ENCODE data around the gene NRAP. TPM values are rescaled to one million over a fixed set of nuclear protein-coding genes. Genes with fewer than 3 reads are reported as not detected.

The NRAP gene
- polyA plus RNA-seq, 1 donor from 2014 or later, result not detected

GRCh38 chr10:113689057-113689456 is 25.2 kb upstream of the NRAP start (continued):
- no peak for TF ChIP-seq EZH2 (IDR thresholded peaks at IDR 0.05; ENCODE audit: borderline replicate concordance, insufficient read depth, low read length, poor library complexity, severe bottlenecking)
- TF ChIP-seq EP300 (conservative IDR thresholded peaks at IDR 0.05; ENCODE audit: poor library complexity, severe bottlenecking), result no peak

GRCh38 chr10:113687037-113687436 is 23.2 kb upstream of the NRAP start:
- Histone ChIP-seq H3K4me2 (ENCODE audit: low read length) (no peak overlapping the region), H3K9me3 (ENCODE audit: low read length) (no peaks in the 10 kb centered on the region), H3K9ac (ENCODE audit: low read length) (no peak overlapping the region), H2AFZ (ENCODE audit: low read depth, low read length) (no peak overlapping the region), H3K27ac (ENCODE audit: low read length) (no peak overlapping the region), H3K36me3 (ENCODE audit: insufficient read depth, low read length) (no peaks in the 10 kb centered on the region), H3K4me3 (ENCODE audit: low read length) (no peak overlapping the region), H3F3A (ENCODE audit: insufficient read depth, low read length, poor library complexity, severe bottlenecking) (no peaks in the 10 kb centered on the region), H3K79me2 (replicated peaks; ENCODE audit: insufficient read depth, low read length) (no peaks in the 10 kb centered on the region), H4K20me1 (ENCODE audit: insufficient read depth) (no peaks in the 10 kb centered on the region), H3K9me2 (ENCODE audit: insufficient read depth, low read length) (no peaks in the 10 kb centered on the region), H3K27me3 (ENCODE audit: insufficient read depth, low read depth, low read length) (no peaks in the 10 kb centered on the region)
- TF ChIP-seq REST (IDR thresholded peaks at IDR 0.05; ENCODE audit: borderline replicate concordance) (no peak), SMC3 (conservative IDR thresholded peaks at IDR 0.05; ENCODE audit: poor library complexity) (no peak), CTCF (IDR thresholded peaks at IDR 0.05; ENCODE audit: poor library complexity, severe bottlenecking) (no peak), RAD21 (conservative IDR thresholded peaks at IDR 0.05) (no peak), TAF1 (IDR thresholded peaks at IDR 0.05; ENCODE audit: low read depth) (no peak)

GRCh38 chr10:113686028-113686427 is 22.2 kb upstream of the NRAP start:
- no peaks in the 10 kb centered on the region for H3K9me2 ChIP-seq (ENCODE audit: insufficient read depth, low read length)
- H3K9me3 ChIP-seq (ENCODE audit: low read length), result no peaks in the 10 kb centered on the region
- no peak for TF ChIP-seq EP300 (conservative IDR thresholded peaks at IDR 0.05; ENCODE audit: poor library complexity, severe bottlenecking)
- TF ChIP-seq RAD21 (conservative IDR thresholded peaks at IDR 0.05), result no peak
- no peak for TF ChIP-seq POLR2AphosphoS5 (IDR thresholded peaks at IDR 0.05)
- no peak for TF ChIP-seq EZH2 (IDR thresholded peaks at IDR 0.05; ENCODE audit: borderline replicate concordance, insufficient read depth, low read length, poor library complexity, severe bottlenecking)
- TF ChIP-seq MXI1 (conservative IDR thresholded peaks at IDR 0.05; ENCODE audit: poor library complexity, severe bottlenecking), result no peak
- TF ChIP-seq TAF1 (IDR thresholded peaks at IDR 0.05; ENCODE audit: low read depth), result no peak
- TF ChIP-seq REST (IDR thresholded peaks at IDR 0.05; ENCODE audit: borderline replicate concordance), result no peak
- no peak for TF ChIP-seq CTCF (IDR thresholded peaks at IDR 0.05; ENCODE audit: poor library complexity, severe bottlenecking)
- TF ChIP-seq SMC3 (conservative IDR thresholded peaks at IDR 0.05; ENCODE audit: poor library complexity), result no peak
- no peaks in the 10 kb centered on the region for H3K36me3 ChIP-seq (ENCODE audit: insufficient read depth, low read length)
- no peak overlapping the region for H3K4me3 ChIP-seq (ENCODE audit: low read length)
- H3K79me2 ChIP-seq (replicated peaks; ENCODE audit: insufficient read depth, low read length), result no peaks in the 10 kb centered on the region
- no peaks in the 10 kb centered on the region for H3K27me3 ChIP-seq (ENCODE audit: insufficient read depth, low read depth, low read length)
- no peak overlapping the region for H3K9ac ChIP-seq (ENCODE audit: low read length)
- H3K4me2 ChIP-seq (ENCODE audit: low read length), result no peak overlapping the region
- H4K20me1 ChIP-seq (ENCODE audit: insufficient read depth), result no peaks in the 10 kb centered on the region
- no peak overlapping the region for H2AFZ ChIP-seq (ENCODE audit: low read depth, low read length)
- no peak overlapping the region for H3K27ac ChIP-seq (ENCODE audit: low read length)
- H3F3A ChIP-seq (ENCODE audit: insufficient read depth, low read length, poor library complexity, severe bottlenecking), result no peaks in the 10 kb centered on the region

Measured in neural cell (in vitro differentiated cells).